GM19372 (cell line): ENCODE measurements around the gene DIRAS1.
"Not testable (repeated sequence)": the region's sequence is repeated elsewhere in the genome, so short reads cannot be mapped to it uniquely, and the experiment has no call there.

Experiments
- ATAC-seq: cut with Tn5 transposase; IDR thresholded peaks from one replicate; pipeline ENCODE4 v1.9.1; 2021; ENCODE audit warnings: mild to moderate bottlenecking, low read depth, moderate library complexity; ENCODE audit not compliant: unreplicated experiment

DIRAS1 gene

GRCh38 chr19:2686360-2686759 lies 34.8 kb downstream of the DIRAS1 start:
- no peak for ATAC-seq

- ATAC-seq: no peak
These were observed 35.9 kb downstream of the DIRAS1 start for GRCh38 chr19:2685204-2685704.

- ATAC-seq: no peak
These were observed 37.7 kb downstream of the DIRAS1 start for GRCh38 chr19:2683430-2684003.

- ATAC-seq: no peak
These were observed 40.4 kb downstream of the DIRAS1 start for GRCh38 chr19:2680808-2681207.

- no peak for ATAC-seq
These were observed 41.7 kb downstream of the DIRAS1 start for GRCh38 chr19:2679439-2679838.

GRCh38 chr19:2678948-2679347 lies 42.2 kb downstream of the DIRAS1 start:
- not testable (repeated sequence) for ATAC-seq

- peak; percentile 71 for ATAC-seq
These were observed 43.0 kb downstream of the DIRAS1 start for GRCh38 chr19:2678044-2678671.

GRCh38 chr19:2676823-2677222 lies 44.3 kb downstream of the DIRAS1 start:
- no peak for ATAC-seq

GRCh38 chr19:2675892-2676291 lies 45.3 kb downstream of the DIRAS1 start:
- no peak for ATAC-seq

GRCh38 chr19:2670217-2670616 lies 51.0 kb downstream of the DIRAS1 start:
- ATAC-seq: no peak

- ATAC-seq: no peak
These were observed 52.9 kb downstream of the DIRAS1 start for GRCh38 chr19:2668175-2668763.

GRCh38 chr19:2667349-2667748 lies 53.8 kb downstream of the DIRAS1 start:
- ATAC-seq: not testable (repeated sequence)

- no peak for ATAC-seq
These were observed 54.7 kb downstream of the DIRAS1 start for GRCh38 chr19:2666344-2666994.

- no peak for ATAC-seq
These were observed 56.1 kb downstream of the DIRAS1 start for GRCh38 chr19:2665103-2665502.
